ENCODE measurements around the gene CAMKK2.
A peak's percentile ranks its signal among the peaks of the same experiment; 100 is the strongest.
"Not testable (repeated sequence)": the region's sequence is repeated elsewhere in the genome, so short reads cannot be mapped to it uniquely, and the experiment has no call there.

The CAMKK2 gene

DNA sequence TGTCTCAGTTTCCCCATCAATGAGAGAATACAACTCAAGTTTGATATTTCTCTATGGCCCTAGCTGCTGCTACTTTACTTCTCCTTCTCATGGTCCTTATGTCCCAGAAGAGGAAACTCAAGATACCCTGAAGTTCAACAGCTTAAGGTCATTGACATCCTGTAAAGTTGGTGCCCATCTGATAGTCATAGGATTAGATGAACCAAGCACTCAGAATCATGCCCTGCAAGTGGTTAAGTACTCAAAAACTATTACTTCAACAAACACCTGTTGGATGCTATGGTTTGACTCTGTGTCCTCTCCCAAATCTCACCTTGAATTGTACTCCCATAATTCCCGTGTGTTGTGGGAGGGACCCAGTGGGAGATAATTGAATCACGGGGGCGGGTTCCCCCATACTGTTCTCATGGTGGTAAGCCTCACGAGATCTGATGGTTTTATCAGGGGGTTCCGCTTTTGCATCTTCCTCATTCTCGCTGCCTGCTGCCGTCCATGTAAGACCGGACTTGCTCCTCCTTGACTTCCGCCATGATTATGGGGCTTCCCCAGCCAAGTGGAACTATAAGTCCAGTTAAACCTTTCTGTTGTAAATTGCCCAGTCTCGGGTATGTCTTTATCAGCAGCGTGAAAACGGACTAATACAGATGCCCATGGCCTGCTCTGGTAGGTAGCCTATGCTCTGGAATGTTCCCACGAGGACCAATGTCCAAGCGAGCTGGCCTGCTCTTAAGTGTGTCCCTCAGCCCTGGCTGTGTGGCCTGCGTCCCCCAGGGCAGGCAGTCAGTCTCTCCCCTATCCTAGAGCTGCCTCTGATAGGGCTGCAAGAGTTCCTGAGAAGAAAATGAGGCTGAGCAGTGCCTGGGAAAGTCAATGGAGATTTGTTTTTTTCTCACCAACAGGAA lies 18.1 kb downstream of the CAMKK2 start:
- no peak for DNase-seq

GRCh38 chr12:121277374-121277759 lies 19.1 kb downstream of the CAMKK2 start:
- DNase-seq: no peak

- DNase-seq: no peak
Observed at GRCh38 chr12:121274036-121274763, 22.3 kb downstream of the CAMKK2 start.

GRCh38 chr12:121273364-121273896 lies 23.1 kb downstream of the CAMKK2 start:
- DNase-seq: no peak

- no peak for DNase-seq
Observed at GRCh38 chr12:121267822-121268221, 28.7 kb downstream of the CAMKK2 start.

GRCh38 chr12:121264951-121265515 lies 31.5 kb downstream of the CAMKK2 start:
- no peak for DNase-seq

- DNase-seq: no peak
Observed at GRCh38 chr12:121264135-121264534, 32.4 kb downstream of the CAMKK2 start.

GRCh38 chr12:121263206-121263935 lies 33.1 kb downstream of the CAMKK2 start:
- DNase-seq: no peak

DNA sequence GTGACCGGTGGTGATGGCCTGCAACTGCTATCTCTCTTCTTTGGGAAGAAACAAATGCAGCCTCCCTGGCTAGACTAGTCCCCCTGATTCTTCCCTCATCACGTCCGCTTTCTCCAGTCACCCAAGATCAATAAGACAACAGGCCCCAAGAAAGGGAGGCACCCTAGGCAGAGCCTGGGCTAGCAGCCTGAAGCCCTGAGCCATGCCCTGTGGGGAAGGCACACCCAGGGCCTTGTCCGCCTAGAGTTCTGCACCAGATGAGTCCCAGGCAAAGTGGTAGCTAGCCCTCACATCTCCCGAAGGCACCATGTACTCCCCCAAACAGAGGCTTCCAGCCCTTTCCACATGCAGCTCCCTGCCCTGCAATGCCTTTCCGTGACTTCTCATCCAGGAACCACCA lies 35.1 kb downstream of the CAMKK2 start:
- DNase-seq: no peak

- no peak for DNase-seq
Observed at GRCh38 chr12:121260091-121260490, 36.4 kb downstream of the CAMKK2 start.

GRCh38 chr12:121259074-121259473 lies 37.4 kb downstream of the CAMKK2 start:
- no peak for DNase-seq

DNA sequence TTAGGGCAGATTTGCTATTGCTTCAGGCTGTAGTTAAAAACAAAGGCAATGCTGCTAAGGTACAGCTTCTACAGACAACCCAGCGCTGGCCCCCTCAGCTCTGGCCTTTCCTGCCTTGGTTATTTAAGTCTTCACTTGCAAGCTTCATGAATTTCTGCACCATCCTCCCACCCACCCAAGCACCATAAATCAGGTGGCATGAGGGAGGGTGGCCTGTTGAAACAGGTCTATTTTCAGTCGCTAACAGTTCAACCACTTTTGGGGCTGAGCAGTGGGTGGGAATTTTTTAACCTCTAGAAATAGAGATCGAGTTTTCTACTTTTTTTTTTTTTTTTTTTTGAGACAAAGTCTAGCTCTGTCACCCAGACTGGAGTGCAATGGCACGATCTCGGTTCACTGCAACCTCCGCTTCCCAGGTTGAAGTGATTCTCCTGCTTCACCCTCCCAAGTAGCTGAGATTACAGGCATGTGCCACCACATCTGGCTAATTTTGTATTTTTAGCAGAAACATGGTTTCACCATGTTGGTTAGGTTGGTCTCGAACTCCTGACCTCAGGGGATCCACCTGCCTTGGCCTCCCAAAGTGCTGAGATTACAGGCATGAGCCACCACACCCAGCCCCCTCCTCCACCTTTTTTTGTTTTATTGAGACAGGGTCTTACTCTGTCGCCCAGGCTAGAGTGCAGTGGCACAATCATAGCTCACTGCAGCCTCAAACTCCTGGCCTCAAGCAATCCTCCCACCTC lies 38.6 kb downstream of the CAMKK2 start:
- DNase-seq: not testable (repeated sequence)

DNA sequence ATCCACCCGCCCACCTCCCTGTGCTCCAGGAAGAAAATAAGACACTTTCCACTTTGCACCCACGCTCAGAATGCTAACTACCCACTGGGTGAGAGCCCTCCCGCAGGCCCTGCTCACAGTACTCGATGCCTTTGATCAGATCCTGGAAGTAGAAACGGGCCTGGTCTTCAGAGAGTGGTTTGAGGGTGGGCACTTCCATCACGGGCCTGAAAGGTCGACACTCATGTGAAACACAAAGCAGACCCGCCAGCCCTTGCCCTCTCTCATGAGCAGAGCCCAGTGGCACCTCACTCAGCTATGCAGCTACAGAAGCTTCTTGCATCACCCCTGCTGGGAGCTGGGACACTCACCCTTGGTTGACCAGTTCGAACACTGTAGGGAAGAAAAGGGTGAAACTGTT lies 41.1 kb downstream of the CAMKK2 start:
- peak; percentile 71 for DNase-seq

DNA sequence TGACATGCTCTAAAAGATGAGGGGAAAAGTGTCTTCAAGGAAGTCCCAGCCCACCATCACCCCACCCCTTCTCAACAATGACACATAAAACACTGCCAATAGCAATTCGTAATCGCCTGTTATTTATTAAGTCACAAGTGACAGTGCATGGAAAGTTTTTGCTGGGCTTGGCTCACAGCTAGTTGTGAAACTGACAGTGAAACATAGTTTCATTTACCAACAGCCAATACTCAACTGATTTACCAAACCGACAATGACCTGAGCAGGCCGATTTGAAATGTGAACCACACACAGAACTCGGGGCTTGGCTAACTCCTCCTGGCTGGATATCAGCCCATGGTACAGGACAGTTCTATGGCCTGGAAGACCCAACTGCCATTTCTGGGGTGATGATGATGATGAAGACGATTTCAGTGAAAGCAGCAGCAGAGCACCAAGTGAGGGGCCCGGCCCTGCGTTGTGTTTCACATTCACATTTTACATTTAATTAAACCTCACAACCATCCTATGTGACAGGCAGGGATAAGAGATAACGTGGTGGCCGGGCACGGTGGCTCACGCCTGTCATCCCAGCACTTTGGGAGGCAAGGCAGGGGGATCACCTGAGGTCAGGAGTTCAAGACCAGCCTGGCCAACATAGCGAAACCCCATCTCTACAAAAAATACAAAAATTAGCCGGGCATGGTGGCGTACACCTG lies 42.7 kb downstream of the CAMKK2 start:
- no peak for DNase-seq

GRCh38 chr12:121252712-121253345 lies 43.7 kb downstream of the CAMKK2 start:
- DNase-seq: no peak

DNA sequence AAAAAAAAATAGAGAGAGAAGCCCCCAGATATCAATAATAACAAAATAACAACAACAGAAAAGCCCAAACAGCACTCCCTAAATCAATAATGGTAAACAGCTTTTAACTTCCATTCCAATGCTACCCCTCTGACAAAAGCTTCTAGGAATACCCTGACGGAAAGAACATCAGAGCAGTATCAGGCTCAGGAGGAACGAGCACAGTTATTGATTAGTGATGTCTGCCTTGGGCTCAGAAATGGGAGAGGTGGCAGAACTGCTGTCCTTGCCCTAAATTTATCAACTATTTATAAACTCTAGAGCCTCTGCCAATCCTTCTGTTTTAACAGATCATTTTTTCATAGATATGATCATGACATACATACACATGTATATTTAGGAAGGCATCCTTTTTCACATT lies 44.7 kb downstream of the CAMKK2 start:
- no peak for DNase-seq

DNA sequence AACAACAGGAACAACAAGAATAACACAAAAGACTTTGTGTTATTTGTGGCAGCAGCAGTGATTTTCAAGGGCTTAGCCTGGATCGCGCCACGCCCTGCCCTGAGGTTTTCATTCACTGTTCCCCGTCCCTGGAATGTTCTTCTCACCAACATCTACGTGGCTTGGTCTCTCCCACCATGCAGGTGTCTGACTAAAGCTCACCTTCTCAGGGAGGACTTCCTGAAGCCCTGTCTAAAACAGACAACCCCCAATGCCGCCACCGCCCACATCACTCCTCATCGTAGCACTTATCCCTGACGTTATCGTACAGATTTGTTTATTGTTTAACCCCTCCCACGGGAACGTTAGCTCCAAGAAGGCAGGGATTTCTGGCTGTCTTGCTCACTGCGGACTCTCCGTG lies 46.1 kb downstream of the CAMKK2 start:
- no peak for DNase-seq

GRCh38 chr12:121248622-121249021 lies 47.9 kb downstream of the CAMKK2 start:
- no peak for DNase-seq

- DNase-seq: no peak
Observed at GRCh38 chr12:121246893-121247557, 49.5 kb downstream of the CAMKK2 start.

- DNase-seq: no peak
Observed at GRCh38 chr12:121245951-121246350, 50.6 kb downstream of the CAMKK2 start.

All from islet precursor cell (in vitro differentiated cells).